GM20431 (cell line): ENCODE measurements around the gene TNNT1.

Experiments
- in situ Hi-C: fragments of 300-500 bp; cut with MseI, MboI; formaldehyde crosslinking; loops from one replicate; pipeline ENCODE4 v1.15.0; 2020; ENCODE audit warnings: low sequenced_read_pairs; ENCODE audit not compliant: unreplicated experiment

Gene TNNT1

GRCh38 chr19:55092423-55093318, 56.3 kb downstream of the TNNT1 start:
- in situ Hi-C loops: no loop called here

GRCh38 chr19:55091955-55092354, 57.1 kb downstream of the TNNT1 start:
- in situ Hi-C loops: no loop called here

DNA sequence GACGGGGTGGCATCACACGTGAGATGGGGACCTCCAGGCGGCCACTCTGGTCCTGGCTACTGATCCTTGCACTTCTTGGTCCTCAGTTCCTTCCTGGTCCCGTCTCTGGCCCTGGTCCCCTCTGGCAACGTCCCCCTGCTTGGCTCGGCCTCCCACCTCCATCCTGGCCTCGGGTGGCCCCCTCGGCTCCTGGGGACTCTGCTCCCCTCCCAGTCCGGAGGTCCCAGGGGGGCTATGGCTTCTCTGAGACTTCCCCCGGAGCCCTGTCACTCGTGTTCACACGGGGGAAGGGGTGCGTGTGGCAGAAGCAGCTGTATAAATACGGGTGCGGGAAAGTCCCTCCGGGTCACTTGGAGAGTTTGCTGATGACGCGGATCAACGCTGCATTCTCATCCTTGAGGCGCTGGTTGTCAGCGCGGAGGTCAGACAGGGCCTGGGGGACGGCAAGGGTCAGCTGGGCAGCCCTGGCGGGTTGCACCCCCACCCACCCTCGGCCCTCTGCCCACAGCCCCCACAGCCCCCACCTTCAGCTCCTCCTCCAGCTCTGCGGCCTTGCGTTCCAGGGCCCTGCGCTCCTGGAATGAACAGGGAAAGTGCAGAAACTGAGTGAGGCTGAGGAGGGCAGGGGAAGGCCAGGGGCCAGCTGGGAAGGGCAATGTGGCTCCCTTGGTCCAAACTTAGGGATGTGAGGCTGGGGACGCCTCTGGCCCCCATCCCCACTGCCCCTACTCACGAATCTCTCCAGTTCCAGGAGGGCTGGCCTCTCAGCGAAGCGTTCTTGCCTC, 57.7 kb downstream of the TNNT1 start:
- in situ Hi-C loops: no loop called here

DNA sequence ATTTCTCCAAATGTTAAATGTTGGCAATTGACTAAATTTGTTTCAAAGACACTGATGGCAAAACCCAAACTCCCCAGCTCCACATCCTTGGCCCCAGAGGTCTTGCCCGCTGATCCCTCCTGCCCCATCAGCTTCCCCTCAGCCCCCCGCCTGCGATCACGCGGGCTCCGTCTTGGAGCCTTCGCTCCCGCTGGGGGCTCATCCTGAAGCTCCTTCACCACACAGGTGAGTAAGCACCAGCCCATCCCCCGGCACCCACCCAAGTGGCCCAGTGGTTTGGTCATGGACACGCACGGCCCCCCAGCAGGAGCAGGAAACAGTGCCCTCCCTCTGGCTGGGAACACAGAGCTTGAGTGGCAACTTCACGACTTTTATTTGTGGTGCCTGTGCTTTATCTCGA, 58.4 kb downstream of the TNNT1 start:
- in situ Hi-C loops: no loop called here

DNA sequence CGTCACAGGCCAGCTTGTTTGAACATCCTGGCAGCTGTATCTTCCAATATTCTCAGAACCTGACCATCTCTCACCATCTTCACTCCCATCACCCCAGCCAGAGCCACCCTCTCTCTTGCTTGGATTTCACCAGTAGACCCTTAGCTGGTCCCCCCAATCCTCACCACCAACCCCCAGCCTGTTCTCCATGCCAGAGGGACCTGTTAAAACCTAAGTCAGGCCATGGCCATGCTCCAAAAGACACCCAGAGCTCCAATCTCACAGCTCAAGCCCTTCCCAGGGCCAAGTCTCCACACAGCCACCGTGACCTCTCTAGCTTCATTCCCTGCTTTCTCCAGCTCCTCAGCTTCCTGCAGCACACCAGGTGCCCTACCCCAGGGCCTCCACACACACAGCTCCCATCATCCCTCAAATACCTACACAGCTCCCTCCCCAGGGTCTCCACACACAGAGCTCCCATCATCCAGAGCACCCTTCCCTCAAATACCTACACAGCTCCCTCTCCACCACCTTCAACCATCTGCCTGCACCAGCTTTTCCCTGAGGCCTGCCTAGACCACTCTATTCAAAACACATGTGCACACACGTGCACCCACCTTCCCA, 59.6 kb downstream of the TNNT1 start:
- in situ Hi-C loops: no loop called here

DNA sequence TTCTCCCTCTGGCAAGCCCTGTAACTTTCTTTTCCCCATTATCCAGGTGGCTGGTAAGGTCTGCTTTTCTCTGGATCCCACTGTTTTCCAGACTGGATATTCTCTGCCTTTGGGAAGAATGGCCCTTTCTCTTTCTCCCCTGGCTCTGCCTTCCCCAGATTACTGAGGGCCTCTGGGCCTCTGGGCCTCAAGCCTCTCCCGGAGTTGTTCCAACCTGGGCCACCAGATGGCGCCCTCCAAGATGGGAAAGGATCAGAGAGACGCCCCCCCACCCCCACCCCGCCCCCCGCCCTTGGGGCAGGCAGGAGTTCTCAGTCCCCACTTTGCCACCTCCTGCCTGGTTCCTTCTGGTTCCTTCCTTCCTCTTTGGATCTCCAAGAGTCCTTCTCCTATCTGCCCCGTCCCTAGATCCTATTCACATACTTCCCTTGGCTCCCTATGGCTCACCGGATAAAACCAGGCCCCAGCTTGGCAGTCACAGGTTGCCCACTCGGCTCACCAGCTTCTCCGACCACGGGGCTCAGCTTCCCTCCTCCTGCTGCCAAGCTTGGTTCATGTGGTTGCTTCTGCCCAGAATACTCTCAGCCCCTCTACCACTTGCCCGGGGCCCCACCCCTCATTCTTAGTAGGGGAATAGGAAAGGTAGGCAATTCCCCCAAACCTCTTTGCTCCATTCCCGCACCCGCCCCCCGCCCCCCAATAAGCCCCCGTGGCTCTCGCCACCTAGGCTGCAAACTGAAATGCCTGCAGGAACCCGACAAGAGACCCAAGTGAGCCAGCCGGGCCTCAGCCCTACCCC, 60.3 kb downstream of the TNNT1 start:
- in situ Hi-C loops: no loop called here

DNA sequence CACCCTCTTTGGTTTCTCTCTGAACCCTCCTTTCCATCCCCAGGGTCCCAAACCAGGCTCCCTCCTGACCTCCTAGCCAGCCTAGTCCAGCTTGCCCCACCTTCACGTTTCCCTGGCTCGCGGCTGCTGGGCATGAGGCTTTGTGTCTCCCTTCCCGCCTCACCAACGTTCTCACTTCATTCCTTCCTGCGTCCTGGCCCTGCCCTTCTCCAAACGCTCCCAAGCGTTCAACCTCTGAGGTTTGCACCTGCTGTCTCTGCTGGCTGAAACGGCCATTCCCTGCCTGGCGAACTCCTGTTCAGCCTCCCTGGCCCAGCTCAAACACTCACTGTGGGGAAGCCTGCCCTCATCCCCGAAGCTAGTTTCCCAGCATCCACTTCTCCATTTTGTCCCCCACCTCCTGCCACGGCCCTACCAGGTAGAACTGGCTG, 61.0 kb downstream of the TNNT1 start:
- in situ Hi-C loops: no loop called here

DNA sequence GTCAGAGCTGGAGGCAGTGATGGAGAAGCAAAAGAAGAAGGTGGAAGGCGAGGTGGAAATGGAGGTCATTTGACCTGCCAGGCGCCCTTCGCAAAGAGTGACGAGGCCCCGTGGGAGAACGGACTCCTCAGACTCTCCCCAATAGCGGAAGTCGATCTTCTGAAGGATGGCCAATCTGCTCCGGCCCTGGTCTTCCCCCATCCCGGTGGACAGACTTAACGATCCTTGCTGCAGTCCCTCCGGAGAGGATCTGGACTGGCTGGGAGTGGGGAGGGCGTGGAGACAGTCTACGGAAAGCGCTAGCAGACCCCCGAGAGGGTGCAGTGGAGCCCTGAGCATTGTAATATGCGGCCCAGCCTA, 61.5 kb downstream of the TNNT1 start:
- in situ Hi-C loops: no loop called here

DNA sequence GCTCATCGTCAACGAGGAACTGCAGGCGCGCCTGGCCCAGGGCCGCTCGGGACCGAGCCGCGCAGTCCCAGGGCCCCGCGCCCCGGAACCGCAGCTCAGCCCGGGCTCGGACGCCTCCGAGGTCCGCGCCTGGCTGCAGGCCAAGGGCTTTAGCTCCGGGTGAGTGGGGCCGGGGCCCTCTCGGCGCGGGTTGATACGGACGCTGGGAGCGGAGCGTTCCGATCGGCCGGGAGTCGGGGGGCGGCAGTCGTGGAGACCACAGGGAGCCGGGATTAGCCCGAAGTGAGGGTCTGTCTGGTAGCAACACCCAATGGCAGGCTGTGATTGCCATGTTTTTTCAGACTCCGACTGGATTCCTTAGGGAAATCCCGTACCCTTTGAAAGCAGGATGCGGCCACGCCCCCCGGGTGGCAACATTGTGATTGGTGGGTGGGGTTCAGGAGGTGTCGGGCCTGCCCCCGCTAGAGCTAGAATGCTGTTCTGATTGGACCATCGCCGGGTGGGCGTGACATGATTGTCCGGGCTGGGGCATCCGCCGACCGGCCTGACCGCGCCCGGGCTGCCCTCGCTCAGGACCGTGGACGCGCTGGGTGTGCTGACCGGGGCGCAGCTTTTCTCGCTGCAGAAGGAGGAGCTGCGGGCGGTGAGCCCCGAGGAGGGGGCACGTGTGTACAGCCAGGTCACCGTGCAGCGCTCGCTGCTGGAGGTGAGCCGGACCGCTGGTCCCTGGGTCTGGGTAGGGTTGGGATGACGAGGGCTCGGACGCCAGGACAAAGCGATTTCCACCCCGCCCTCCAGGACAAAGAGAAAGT, 62.1 kb downstream of the TNNT1 start:
- in situ Hi-C loops: no loop called here

DNA sequence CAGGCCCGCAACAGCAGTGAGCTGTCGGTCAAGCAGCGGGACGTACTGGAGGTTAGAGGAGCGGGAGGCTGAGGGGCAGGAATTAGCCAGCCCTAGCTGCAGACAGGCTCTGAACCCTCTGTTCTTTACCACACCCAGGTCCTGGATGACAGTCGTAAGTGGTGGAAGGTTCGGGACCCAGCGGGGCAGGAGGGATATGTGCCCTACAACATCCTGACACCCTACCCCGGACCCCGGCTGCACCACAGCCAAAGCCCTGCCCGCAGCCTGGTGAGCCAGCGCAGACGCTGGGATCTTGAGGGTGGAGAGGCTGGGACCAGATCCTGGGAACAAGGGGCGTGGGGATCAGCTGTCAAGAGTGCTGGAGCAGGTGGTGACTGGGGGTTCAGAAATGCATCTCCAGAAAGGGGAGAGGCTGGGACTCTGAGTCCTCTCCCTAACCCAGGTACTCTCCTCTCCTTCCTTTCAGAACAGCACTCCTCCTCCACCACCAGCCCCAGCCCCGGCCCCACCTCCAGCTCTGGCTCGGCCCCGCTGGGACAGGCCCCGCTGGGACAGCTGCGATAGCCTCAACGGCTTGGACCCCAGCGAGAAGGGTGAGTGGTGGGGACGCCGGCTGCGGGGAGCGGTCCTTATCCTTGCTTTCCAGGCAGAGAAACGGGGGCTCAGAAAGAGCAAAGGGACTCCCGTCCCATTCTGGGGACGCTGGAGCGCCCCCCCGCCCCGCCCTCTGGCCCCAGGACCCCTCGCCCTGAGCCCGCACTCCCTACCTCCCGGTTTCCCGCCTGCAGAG, 62.9 kb downstream of the TNNT1 start:
- in situ Hi-C loops: no loop called here

DNA sequence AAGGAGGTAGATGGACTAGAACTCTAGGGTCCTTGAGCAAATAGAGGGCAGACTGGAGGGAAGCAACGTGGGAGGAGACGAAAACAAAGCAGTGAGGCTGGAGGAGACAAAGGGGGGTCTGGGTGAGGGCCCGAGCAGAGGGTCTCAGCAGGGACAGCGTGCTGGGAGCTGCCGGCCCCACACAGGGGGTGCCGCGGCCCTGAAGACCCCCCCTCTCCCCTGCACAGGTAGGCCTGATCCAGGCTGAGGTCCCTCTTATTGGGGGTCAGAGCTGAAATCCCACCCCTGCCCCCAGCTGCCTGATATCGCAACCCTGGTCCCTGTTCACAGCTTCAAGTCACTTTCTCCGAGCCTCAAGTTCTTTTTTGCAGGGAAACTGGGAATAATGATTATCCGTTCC, 64.6 kb downstream of the TNNT1 start:
- in situ Hi-C loops: no loop called here

DNA sequence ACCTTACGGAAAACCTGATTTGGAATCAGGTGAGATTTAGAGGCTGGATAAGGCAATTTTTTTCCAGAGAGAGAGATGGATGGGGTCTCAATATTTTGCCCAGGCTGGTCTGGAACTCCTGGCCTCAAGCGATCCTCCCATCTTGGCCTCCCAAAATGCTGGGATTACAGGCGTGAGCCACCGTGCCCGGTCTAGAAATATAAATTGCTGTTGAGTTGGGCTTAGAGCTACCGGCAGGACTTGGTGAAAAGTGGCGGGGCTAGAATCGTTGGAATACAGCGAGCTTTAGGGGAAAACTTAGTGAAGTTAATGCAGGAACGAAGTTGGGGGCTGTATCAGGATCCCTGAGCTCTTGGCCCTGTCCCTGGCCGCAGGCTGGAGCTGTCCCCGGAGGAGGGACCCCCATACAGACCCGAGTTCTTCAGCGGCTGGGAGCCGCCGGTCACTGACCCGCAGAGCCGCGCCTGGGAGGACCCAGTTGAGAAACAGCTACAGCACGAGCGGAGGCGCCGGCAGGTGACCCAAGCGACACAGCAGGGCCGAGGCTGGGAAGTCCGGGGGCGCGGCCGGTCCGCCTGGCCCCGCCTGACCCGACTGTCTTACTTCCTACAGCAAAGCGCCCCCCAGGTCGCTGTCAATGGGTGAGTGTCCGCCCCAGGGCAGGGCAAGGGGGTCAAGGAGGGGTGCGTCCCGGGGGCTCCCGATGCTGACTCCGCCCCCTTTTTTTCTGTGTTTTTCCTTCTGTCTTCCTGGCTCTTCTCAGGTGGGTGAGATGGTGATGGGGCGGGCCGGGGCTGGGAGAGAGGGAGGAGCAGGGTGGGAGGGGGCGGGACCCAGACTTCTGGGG, 65.8 kb downstream of the TNNT1 start:
- in situ Hi-C loops: no loop called here
